Neural crest cell (in vitro differentiated cells): Measurements from ENCODE around the gene SYTL4. TPM values are rescaled to one million over a fixed set of nuclear protein-coding genes. Genes with fewer than 3 reads are reported as not detected.
A peak's percentile ranks its signal among the peaks of the same experiment; 100 is the strongest.

Experiments used
- DNase-seq: peaks from one replicate; pipeline ENCODE4 v3.0.0; 2021; ENCODE audit warnings: low read depth, mixed read lengths, low spot score
- H3K27ac Mint-ChIP-seq: one replicate; pipeline ENCODE4 v1.8.0; 2021; ENCODE audit warnings: mild to moderate bottlenecking, mixed read lengths; ENCODE audit not compliant: unreplicated experiment
- H3K27me3 Mint-ChIP-seq: 2 replicates; pipeline ENCODE4 v1.8.0; 2021; ENCODE audit warnings: low read depth, mild to moderate bottlenecking, mixed read lengths
- H3K36me3 Mint-ChIP-seq: 2 replicates; pipeline ENCODE4 v1.8.0; 2021; ENCODE audit warnings: low read depth, mild to moderate bottlenecking, mixed read lengths
- H3K4me1 Mint-ChIP-seq: 2 replicates; pipeline ENCODE4 v1.8.0; 2021; ENCODE audit warnings: mixed read lengths
- H3K4me3 Mint-ChIP-seq: one replicate; pipeline ENCODE4 v1.8.0; 2021; ENCODE audit warnings: mild to moderate bottlenecking, mixed read lengths
- H3K9me3 Mint-ChIP-seq: 2 replicates; pipeline ENCODE4 v1.8.0; 2021; ENCODE audit warnings: mixed read lengths
- CTCF ChIP-seq: fragments of 200-600 bp; sonication (generic); conservative IDR thresholded peaks from 2 replicates; pipeline ENCODE4 v1.5.0; 2021; ENCODE audit warnings: antibody characterized with exemption, mild to moderate bottlenecking
- total RNA-seq: library from RNA; stranded (reverse); gene quantifications from 2 replicates; pipeline ENCODE4 v1.2.1, GENCODE V29; 2021

SYTL4 gene
- total RNA-seq, 1 donor from 2014 or later: 4.5 TPM

- Mint-ChIP-seq H3K27ac (no peak overlapping the region), H3K27me3 (no peaks in the 10 kb centered on the region), H3K9me3 (peaks cover 10% of the 10 kb centered on the region), H3K4me3 (no peak overlapping the region), H3K36me3 (peaks cover 3% of the 10 kb centered on the region), H3K4me1 (peaks cover 19% of the 10 kb centered on the region)
- no peak for TF ChIP-seq CTCF
- DNase-seq: no peak
These were observed 83.2 kb downstream of the SYTL4 start for GRCh38 chrX:100648458-100649417.

- DNase-seq: no peak
- no peaks in the 10 kb centered on the region for H3K27me3 Mint-ChIP-seq
- no peak overlapping the region for H3K27ac Mint-ChIP-seq
- peaks cover 10% of the 10 kb centered on the region for H3K9me3 Mint-ChIP-seq
- H3K4me1 Mint-ChIP-seq: peaks cover 21% of the 10 kb centered on the region
- H3K36me3 Mint-ChIP-seq: peaks cover 3% of the 10 kb centered on the region
- no peak overlapping the region for H3K4me3 Mint-ChIP-seq
- TF ChIP-seq CTCF: no peak
These were observed 84.2 kb downstream of the SYTL4 start for GRCh38 chrX:100647739-100648138.

- H3K4me1 Mint-ChIP-seq: peaks cover 21% of the 10 kb centered on the region
- H3K36me3 Mint-ChIP-seq: peaks cover 3% of the 10 kb centered on the region
- TF ChIP-seq CTCF: no peak
- peaks cover 7% of the 10 kb centered on the region for H3K9me3 Mint-ChIP-seq
- DNase-seq: no peak
- no peaks in the 10 kb centered on the region for H3K27me3 Mint-ChIP-seq
- H3K4me3 Mint-ChIP-seq: no peak overlapping the region
- H3K27ac Mint-ChIP-seq: no peak overlapping the region
These were observed 84.8 kb downstream of the SYTL4 start for GRCh38 chrX:100647095-100647494.

- Mint-ChIP-seq H3K36me3 (no peaks in the 10 kb centered on the region), H3K9me3 (peaks cover 4% of the 10 kb centered on the region), H3K27ac (peak overlapping the region; percentile 52), H3K4me1 (peaks cover 24% of the 10 kb centered on the region), H3K27me3 (no peaks in the 10 kb centered on the region), H3K4me3 (no peak overlapping the region)
- no peak for DNase-seq
- TF ChIP-seq CTCF: no peak
These were observed 86.8 kb downstream of the SYTL4 start for GRCh38 chrX:100645106-100645505.

GRCh38 chrX:100643956-100644860, 87.7 kb downstream of the SYTL4 start, which contains the start of gene SRPX2:
Gene SRPX2, plus strand, starts transcription at chrX:100644199. Its CDS starts 2,124 bp downstream, at chrX:100646323.
- H3K36me3 Mint-ChIP-seq: no peaks in the 10 kb centered on the region
- TF ChIP-seq CTCF: no peak
- no peak within 1 kb of the TSS for H3K4me3 Mint-ChIP-seq
- peaks cover 24% of the 10 kb centered on the region for H3K4me1 Mint-ChIP-seq
- DNase-seq: no peak
- H3K9me3 Mint-ChIP-seq: peaks cover 4% of the 10 kb centered on the region
- H3K27ac Mint-ChIP-seq: peak within 1 kb of the TSS; percentile 52
- no peaks in the 10 kb centered on the region for H3K27me3 Mint-ChIP-seq
